Activated T-cell treated with anti-CD3 and anti-CD28 coated beads for 48 hours (primary cell): Measurements from ENCODE around the gene IGF2R.

ENCODE experiments used
- DNase-seq: peaks from one replicate; pipeline ENCODE4 v3.0.0-alpha.2; 2020; ENCODE audit warnings: low read depth

Gene IGF2R

DNA sequence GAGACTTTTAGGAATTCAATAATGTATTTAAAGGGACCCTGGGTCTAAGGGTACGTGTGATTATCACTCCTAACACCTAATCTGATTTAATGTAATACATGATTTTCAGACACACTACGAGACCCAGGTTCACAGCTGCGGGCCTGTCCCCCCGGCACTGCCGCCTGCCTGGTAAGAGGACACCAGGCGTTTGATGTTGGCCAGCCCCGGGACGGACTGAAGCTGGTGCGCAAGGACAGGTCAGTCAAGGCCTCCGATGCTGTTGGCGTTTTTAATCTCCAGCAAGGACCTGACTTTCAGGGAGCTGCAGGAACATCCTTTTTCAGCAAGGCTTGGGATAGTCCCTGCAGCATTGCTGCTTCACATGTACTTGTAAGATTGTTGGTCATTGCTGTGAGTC, 58.2 kb downstream of the IGF2R start:
- no peak for DNase-seq

DNA sequence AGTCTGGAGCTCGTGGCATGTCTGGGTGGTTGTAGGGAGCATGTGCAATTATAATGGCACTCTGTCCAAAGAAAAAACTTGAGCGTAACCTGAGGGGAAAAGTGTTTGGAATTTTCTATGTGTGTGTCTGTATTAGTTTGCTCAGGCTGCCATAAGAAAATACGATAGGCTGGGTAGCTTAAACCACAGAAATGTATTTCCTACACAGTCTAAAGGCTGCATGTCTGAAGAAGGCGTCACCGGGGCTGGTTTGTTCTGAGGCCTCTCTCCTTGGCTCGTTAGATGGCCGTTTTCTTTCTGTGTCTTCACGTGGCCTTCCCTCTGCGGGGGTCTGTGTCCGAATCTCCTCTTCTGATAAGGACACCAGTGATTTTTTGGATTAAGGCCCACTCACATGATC, 59.0 kb downstream of the IGF2R start:
- no peak for DNase-seq

DNA sequence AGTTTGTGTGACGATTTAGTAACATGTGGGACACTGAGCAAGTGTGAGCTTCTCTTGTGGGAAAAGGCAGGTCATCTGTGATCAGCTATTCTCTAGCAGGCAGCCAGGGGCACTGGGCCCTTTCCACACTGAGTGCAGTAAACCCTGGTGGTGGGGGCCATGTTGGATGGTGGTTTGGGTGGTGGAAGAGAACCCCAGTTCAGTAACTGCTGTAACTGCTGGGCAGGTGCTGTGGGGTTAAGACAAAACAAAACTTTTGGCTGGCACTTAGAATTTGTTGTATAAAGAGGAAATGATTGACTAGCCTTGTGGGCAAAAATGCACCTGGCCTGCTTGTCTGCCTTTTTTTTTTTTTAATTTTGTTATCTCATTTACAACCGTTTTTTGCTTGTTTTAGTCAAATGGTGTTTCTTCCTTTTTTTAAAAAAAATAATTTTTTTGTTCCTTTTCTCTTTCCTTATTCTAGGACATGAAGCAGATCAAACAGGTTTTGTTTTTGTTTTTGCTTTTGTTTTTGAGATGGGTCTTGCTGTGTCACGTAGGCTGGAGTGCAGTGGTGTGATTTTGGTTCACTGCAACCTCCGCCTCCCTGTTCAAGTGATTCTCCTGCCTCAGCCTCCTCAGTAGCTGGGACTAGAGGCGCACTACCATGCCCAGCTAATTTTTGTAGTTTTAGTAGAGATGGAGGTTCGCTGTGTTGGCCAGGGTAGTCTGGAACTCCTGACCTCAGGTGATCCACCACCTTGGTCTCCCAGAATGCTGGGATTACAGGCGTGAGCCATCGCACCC, 59.8 kb downstream of the IGF2R start:
- DNase-seq, result no peak

GRCh38 chr6:160029525-160029924, 60.6 kb downstream of the IGF2R start:
- DNase-seq, result no peak

- no peak for DNase-seq
Measured at GRCh38 chr6:160030103-160030502, 61.2 kb downstream of the IGF2R start.

- no peak for DNase-seq
Measured at GRCh38 chr6:160031442-160031841, 62.6 kb downstream of the IGF2R start.

- no peak for DNase-seq
Measured at GRCh38 chr6:160031871-160032270, 63.0 kb downstream of the IGF2R start.

- DNase-seq, result no peak
Measured at GRCh38 chr6:160032538-160032937, 63.7 kb downstream of the IGF2R start.

GRCh38 chr6:160034036-160034930, 65.4 kb downstream of the IGF2R start:
- DNase-seq, result no peak

DNA sequence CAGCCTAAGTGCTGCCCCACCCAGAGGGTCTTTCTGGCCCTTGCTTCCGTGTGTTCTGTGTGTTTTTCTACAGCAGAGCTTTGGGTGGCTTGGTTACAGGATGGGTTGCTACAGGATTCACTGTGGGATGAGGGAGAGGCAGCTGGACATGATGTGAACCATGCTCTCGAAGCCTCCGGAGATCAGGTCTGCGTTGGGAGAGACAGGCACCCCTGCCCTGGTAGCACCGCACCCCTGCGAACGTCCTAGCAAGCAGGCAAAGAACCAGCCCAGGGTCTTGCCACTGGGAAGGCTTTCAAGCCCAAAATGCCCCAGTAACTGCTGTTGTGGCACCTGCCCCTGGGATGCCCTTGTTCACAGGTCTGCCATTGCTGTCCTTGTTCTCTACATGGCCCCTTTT, 66.4 kb downstream of the IGF2R start:
- no peak for DNase-seq

GRCh38 chr6:160035693-160036330, 66.9 kb downstream of the IGF2R start:
- DNase-seq, result no peak

DNA sequence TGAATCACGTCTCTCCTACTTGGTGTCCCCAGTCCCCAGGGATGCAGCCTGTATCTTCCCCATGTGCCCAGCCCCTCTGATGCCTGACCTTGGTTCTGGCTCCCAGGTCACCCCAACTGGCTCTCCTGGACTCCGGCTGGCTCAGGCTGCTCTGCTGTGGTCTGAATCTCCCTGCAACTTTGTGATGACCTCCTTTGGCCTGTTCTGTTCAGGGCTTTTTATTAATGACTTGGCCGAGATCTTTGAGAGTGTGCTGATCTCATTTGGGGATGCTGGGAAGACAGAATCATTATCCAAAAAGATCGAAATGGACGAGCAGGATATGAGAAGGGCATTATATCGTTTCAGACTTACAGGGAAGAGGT, 67.4 kb downstream of the IGF2R start:
- DNase-seq, result no peak

GRCh38 chr6:160036790-160037206, 67.9 kb downstream of the IGF2R start:
- no peak for DNase-seq

GRCh38 chr6:160038479-160038878, 69.6 kb downstream of the IGF2R start:
- DNase-seq, result no peak

GRCh38 chr6:160039441-160039840, 70.6 kb downstream of the IGF2R start:
- no peak for DNase-seq

DNA sequence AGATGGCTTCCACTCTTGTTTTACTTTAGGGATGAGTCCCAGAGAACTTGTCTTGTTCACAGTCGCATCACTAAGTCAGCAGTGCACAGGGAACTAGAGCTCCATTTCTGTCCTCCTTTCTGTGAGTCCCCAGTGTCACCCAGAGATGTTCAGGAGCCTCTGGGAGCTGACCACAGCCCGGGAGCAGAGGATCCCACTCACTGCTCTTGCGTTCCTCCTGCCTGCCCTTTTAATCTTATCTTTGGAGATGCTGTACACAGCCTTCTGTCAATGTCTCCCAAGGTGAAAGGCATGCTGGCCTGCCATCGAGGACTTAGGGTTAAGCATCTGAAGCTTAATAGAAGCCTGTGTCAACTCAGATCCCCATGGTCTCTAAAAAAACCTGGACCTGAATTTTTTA, 71.2 kb downstream of the IGF2R start:
- no peak for DNase-seq

DNA sequence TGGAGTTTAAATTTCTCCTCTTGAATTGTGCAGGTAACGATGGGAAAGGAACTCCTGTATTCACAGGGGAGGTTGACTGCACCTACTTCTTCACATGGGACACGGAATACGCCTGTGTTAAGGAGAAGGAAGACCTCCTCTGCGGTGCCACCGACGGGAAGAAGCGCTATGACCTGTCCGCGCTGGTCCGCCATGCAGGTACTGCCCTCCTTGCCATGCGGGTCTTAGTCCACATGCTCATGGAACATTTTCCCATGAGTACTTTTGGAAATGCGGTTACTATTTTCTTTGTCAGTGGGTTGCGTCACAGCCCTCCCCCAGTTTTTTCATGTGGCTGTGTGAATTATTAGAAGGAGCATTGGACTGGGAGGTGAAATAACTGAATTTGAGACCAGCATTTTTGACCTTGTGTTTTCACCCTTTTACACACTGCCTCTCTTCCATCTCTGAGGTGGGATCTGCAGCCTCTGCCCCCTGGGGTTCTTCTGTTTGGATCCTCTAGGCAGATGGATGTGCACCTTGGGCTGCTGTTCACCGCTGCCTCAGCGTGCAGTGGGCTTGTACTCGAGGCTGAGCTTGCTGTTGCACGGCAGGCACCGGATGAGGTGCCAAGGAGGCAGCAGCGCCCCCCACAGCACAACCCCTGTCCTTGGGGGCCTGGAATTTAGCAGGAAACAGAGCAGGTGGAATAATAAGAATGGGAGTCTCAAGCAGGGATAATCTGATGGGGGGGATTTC, 71.8 kb downstream of the IGF2R start:
- no peak for DNase-seq

GRCh38 chr6:160041608-160042007, 72.7 kb downstream of the IGF2R start:
- no peak for DNase-seq

GRCh38 chr6:160042014-160042773, 73.3 kb downstream of the IGF2R start:
- DNase-seq, result no peak

DNA sequence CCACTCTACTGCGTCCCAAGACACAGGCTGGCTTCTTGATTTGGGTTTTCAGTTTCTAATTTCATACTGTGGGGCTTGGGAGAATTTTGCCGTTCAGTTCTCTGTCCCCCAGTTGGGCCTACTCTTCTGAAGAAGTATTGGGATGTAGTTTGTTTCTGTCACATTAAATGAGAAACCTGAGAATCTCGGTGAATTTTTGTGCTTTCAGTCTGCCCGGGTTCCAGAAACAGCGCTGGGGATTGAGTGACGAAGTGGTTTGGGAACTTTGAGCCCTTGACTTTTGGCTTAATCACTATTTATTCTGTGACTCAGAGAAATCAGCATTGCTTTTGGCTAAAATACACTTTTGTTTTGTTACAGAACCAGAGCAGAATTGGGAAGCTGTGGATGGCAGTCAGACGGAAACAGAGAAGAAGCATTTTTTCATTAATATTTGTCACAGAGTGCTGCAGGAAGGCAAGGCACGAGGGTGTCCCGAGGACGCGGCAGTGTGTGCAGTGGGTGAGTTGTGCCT, 74.0 kb downstream of the IGF2R start:
- DNase-seq, result no peak

DNA sequence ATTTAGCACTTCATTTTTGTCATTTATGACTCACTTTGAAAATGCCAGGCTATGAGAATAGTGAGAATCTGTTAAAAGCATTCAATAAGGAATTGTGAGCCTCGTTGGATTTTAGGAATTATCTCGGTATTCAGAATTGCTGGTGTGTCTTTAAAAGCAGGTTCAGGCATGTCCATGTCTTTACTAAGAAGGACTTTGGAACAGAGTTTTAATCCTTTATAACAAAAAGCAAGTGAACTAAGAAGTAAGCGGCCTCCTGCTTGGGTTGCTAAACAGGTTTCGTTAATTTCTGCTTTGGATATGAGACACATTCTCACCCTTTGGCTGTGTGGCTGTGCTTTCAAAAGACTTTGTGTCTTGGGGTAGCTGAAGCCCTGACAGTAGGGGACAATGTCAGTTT, 74.9 kb downstream of the IGF2R start:
- no peak for DNase-seq
